GM23338 (cell line): ENCODE measurements around the gene DLG2. TPM values are rescaled to one million over a fixed set of nuclear protein-coding genes. Genes with fewer than 3 reads are reported as not detected.

Experiments used
- ATAC-seq: fragments of 200-7000 bp; cut with Tn5 transposase; 3 replicates; pipeline ENCODE4 v1.9.1; 2020
- DNase-seq: peaks from one replicate; pipeline ENCODE4 v3.0.0-alpha.2; 2015; ENCODE audit warnings: low spot score
- H2AFZ ChIP-seq: fragments of 200-600 bp; sonication (generic); 2 replicates; pipeline ENCODE4 v1.8.0; 2016; ENCODE audit warnings: antibody characterized with exemption, mild to moderate bottlenecking, moderate library complexity
- H3F3A ChIP-seq: fragments of 200-600 bp; sonication (generic); replicated peaks from 2 replicates; pipeline ENCODE4 v1.8.0; 2017; ENCODE audit warnings: antibody characterized with exemption, mixed run types, low read depth
- H3K27ac ChIP-seq: fragments of 200-600 bp; sonication (generic); 2 replicates; pipeline ENCODE4 v1.6.1; 2016; ENCODE audit warnings: low read depth
- H3K27me3 ChIP-seq: fragments of 200-600 bp; sonication (generic); 2 replicates; pipeline ENCODE4 v1.8.0; 2016; ENCODE audit warnings: mild to moderate bottlenecking, mixed run types, moderate library complexity; ENCODE audit not compliant: insufficient read depth
- H3K36me3 ChIP-seq: fragments of 200-600 bp; sonication (generic); 2 replicates; pipeline ENCODE4 v1.8.0; 2016; ENCODE audit warnings: mild to moderate bottlenecking; ENCODE audit not compliant: insufficient read depth
- H3K4me1 ChIP-seq: fragments of 200-600 bp; sonication (generic); 2 replicates; pipeline ENCODE4 v1.8.0; 2016; ENCODE audit warnings: mild to moderate bottlenecking, moderate library complexity; ENCODE audit not compliant: insufficient read depth
- H3K4me2 ChIP-seq: fragments of 200-600 bp; sonication (generic); 2 replicates; pipeline ENCODE4 v1.7.1; 2017; ENCODE audit warnings: mixed run types
- H3K4me3 ChIP-seq: fragments of 200-600 bp; sonication (generic); 2 replicates; pipeline ENCODE4 v1.6.1; 2016; ENCODE audit warnings: mixed run types
- H3K79me2 ChIP-seq: fragments of 200-600 bp; sonication (generic); replicated peaks from 2 replicates; pipeline ENCODE4 v1.8.0; 2017; ENCODE audit warnings: mild to moderate bottlenecking; ENCODE audit not compliant: insufficient read depth
- H3K9me2 ChIP-seq: fragments of 200-600 bp; sonication (generic); 2 replicates; pipeline ENCODE4 v1.8.0; 2017; ENCODE audit not compliant: insufficient read depth
- H4K20me1 ChIP-seq: fragments of 200-600 bp; sonication (generic); replicated peaks from 2 replicates; pipeline ENCODE4 v1.8.0; 2017; ENCODE audit warnings: mild to moderate bottlenecking; ENCODE audit not compliant: insufficient read depth
- H3K27ac Mint-ChIP-seq: 2 replicates; pipeline ENCODE4 v1.8.0; 2020; ENCODE audit warnings: inconsistent platforms, mild to moderate bottlenecking, moderate library complexity, mixed read lengths
- H3K27me3 Mint-ChIP-seq: 3 replicates; pipeline ENCODE4 v1.8.0; 2022; ENCODE audit warnings: low read depth, mild to moderate bottlenecking, moderate library complexity, mixed read lengths, inconsistent platforms; ENCODE audit not compliant: insufficient read depth, poor library complexity
- H3K36me3 Mint-ChIP-seq: 3 replicates; pipeline ENCODE4 v1.8.0; 2021; ENCODE audit warnings: low read depth, mild to moderate bottlenecking, inconsistent platforms, moderate library complexity, mixed read lengths
- H3K4me1 Mint-ChIP-seq: 3 replicates; pipeline ENCODE4 v1.8.0; 2020; ENCODE audit warnings: mild to moderate bottlenecking, inconsistent platforms, mixed read lengths
- H3K4me3 Mint-ChIP-seq: 3 replicates; pipeline ENCODE4 v1.8.0; 2021; ENCODE audit warnings: moderate library complexity, mild to moderate bottlenecking, inconsistent platforms, mixed read lengths
- H3K9me3 Mint-ChIP-seq: 3 replicates; pipeline ENCODE4 v1.8.0; 2020; ENCODE audit warnings: moderate library complexity, mild to moderate bottlenecking, inconsistent platforms, mixed read lengths
- CREB1 ChIP-seq: fragments of 250-450 bp; sonication (Bioruptor Pico); IDR thresholded peaks from 2 replicates; pipeline ENCODE4 v1.5.0; 2020; ENCODE audit warnings: low read depth, mild to moderate bottlenecking, moderate library complexity
- ETS1 ChIP-seq: IDR thresholded peaks from 2 replicates; pipeline ENCODE4 v1.6.1; 2016; ENCODE audit warnings: antibody characterized with exemption
- EZH2 ChIP-seq: fragments of 200-600 bp; sonication (generic); IDR thresholded peaks from one replicate; pipeline ENCODE4 v1.8.0; 2017; ENCODE audit warnings: antibody characterized with exemption, mild to moderate bottlenecking, low read depth; ENCODE audit not compliant: unreplicated experiment
- EZH2phosphoT487 ChIP-seq: fragments of 200-600 bp; sonication (generic); IDR thresholded peaks from one replicate; pipeline ENCODE4 v1.8.1; 2018; ENCODE audit warnings: antibody characterized with exemption; ENCODE audit not compliant: unreplicated experiment
- JUNB ChIP-seq: IDR thresholded peaks from one replicate; pipeline ENCODE4 v1.6.1; 2016; ENCODE audit warnings: antibody characterized with exemption; ENCODE audit not compliant: unreplicated experiment
- NANOG ChIP-seq: IDR thresholded peaks from 2 replicates; pipeline ENCODE4 v1.6.1; 2016; ENCODE audit warnings: antibody characterized with exemption, borderline replicate concordance
- POLR2AphosphoS5 ChIP-seq: IDR thresholded peaks from 2 replicates; pipeline ENCODE4 v1.6.1; 2016; ENCODE audit warnings: antibody characterized with exemption, low read depth
- REST ChIP-seq: IDR thresholded peaks from one replicate; pipeline ENCODE4 v1.6.1; 2018; ENCODE audit warnings: antibody characterized with exemption; ENCODE audit not compliant: unreplicated experiment
- STAT1 ChIP-seq: IDR thresholded peaks from one replicate; pipeline ENCODE4 v1.6.1; 2016; ENCODE audit warnings: antibody characterized with exemption; ENCODE audit not compliant: unreplicated experiment
- ZNF114 ChIP-seq: fragments of 250-450 bp; sonication (Bioruptor Pico); IDR thresholded peaks from 2 replicates; pipeline ENCODE4 v1.5.0; 2020; ENCODE audit warnings: mild to moderate bottlenecking, moderate library complexity
- ZNF331 ChIP-seq: fragments of 250-450 bp; sonication (Bioruptor Pico); IDR thresholded peaks from 2 replicates; pipeline ENCODE4 v1.5.0; 2020; ENCODE audit warnings: low read depth, mild to moderate bottlenecking, moderate library complexity
- polyA plus RNA-seq: library from polyadenylated mRNA; unstranded; fragments of >200 nt; fragmentation: Nextera tagmentation; extraction: Ambion mirVana; gene quantifications from 2 replicates; pipeline ENCODE4 v1.2.1, GENCODE V29; 2016
- total RNA-seq: library from RNA; depleted of rRNA; stranded (reverse); fragments of >200 nt; shearing (Covaris generic); gene quantifications from 2 replicates; pipeline ENCODE4 v1.2.3, GENCODE V29; 2014
- TF ChIP-seq, protein P1 (sequence below), 2 experiments: fragments of 200-600 bp in 1 of 2; sonication (generic) in 1 of 2; conservative IDR thresholded peaks; 2 replicates each; pipeline versions ENCODE4 v1.5.1 to v1.6.1; 2016 to 2017; ENCODE audit warnings: antibody characterized with exemption in 2 of 2, low read depth in 2 of 2, mild to moderate bottlenecking in 2 of 2, moderate library complexity in 1 of 2
- TF ChIP-seq, protein P2 (sequence below): fragments of 250-450 bp; sonication (Bioruptor Pico); IDR thresholded peaks from 2 replicates; pipeline ENCODE4 v1.5.0; 2020; ENCODE audit warnings: mild to moderate bottlenecking, moderate library complexity

The DLG2 gene
- total and polyA plus RNA-seq, 2 experiments from 2014 or later: 19.8 to 21.5 TPM

GRCh38 chr11:84819128-84819527 is 808.0 kb downstream of the DLG2 start:
- Histone ChIP-seq H3K4me1 (no peaks in the 10 kb centered on the region), H3K4me2 (no peak overlapping the region), H3K79me2 (no peaks in the 10 kb centered on the region), H3K9me2 (no peaks in the 10 kb centered on the region), H3F3A (no peaks in the 10 kb centered on the region), H2AFZ (no peak overlapping the region), H3K4me3 (no peak overlapping the region), H3K27ac (no peak overlapping the region), H3K36me3 (no peaks in the 10 kb centered on the region), H4K20me1 (no peaks in the 10 kb centered on the region), H3K27me3 (no peaks in the 10 kb centered on the region)
- Mint-ChIP-seq H3K27me3 (no peaks in the 10 kb centered on the region), H3K4me1 (peaks cover 7% of the 10 kb centered on the region; the same call in 2 of the 3 replicates), H3K4me3 (no peak overlapping the region), H3K27ac (0 out of 2 replicates have a peak overlapping the region, but pooled peaks have one; percentile 29), H3K36me3 (no peaks in the 10 kb centered on the region), H3K9me3 (no peaks in the 10 kb centered on the region)
- TF ChIP-seq, protein P1, sequence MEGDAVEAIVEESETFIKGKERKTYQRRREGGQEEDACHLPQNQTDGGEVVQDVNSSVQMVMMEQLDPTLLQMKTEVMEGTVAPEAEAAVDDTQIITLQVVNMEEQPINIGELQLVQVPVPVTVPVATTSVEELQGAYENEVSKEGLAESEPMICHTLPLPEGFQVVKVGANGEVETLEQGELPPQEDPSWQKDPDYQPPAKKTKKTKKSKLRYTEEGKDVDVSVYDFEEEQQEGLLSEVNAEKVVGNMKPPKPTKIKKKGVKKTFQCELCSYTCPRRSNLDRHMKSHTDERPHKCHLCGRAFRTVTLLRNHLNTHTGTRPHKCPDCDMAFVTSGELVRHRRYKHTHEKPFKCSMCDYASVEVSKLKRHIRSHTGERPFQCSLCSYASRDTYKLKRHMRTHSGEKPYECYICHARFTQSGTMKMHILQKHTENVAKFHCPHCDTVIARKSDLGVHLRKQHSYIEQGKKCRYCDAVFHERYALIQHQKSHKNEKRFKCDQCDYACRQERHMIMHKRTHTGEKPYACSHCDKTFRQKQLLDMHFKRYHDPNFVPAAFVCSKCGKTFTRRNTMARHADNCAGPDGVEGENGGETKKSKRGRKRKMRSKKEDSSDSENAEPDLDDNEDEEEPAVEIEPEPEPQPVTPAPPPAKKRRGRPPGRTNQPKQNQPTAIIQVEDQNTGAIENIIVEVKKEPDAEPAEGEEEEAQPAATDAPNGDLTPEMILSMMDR (conservative IDR thresholded peaks at IDR 0.05; ENCODE audit: low read depth in 2 of 2): no peak
- no peak for TF ChIP-seq ZNF331 (CRISPR knock-in tag)
- no peak for TF ChIP-seq EZH2
- no peak for TF ChIP-seq STAT1
- no peak for TF ChIP-seq ETS1
- no peak for TF ChIP-seq ZNF114 (CRISPR knock-in tag)
- no peak for TF ChIP-seq POLR2AphosphoS5
- TF ChIP-seq, protein P2, sequence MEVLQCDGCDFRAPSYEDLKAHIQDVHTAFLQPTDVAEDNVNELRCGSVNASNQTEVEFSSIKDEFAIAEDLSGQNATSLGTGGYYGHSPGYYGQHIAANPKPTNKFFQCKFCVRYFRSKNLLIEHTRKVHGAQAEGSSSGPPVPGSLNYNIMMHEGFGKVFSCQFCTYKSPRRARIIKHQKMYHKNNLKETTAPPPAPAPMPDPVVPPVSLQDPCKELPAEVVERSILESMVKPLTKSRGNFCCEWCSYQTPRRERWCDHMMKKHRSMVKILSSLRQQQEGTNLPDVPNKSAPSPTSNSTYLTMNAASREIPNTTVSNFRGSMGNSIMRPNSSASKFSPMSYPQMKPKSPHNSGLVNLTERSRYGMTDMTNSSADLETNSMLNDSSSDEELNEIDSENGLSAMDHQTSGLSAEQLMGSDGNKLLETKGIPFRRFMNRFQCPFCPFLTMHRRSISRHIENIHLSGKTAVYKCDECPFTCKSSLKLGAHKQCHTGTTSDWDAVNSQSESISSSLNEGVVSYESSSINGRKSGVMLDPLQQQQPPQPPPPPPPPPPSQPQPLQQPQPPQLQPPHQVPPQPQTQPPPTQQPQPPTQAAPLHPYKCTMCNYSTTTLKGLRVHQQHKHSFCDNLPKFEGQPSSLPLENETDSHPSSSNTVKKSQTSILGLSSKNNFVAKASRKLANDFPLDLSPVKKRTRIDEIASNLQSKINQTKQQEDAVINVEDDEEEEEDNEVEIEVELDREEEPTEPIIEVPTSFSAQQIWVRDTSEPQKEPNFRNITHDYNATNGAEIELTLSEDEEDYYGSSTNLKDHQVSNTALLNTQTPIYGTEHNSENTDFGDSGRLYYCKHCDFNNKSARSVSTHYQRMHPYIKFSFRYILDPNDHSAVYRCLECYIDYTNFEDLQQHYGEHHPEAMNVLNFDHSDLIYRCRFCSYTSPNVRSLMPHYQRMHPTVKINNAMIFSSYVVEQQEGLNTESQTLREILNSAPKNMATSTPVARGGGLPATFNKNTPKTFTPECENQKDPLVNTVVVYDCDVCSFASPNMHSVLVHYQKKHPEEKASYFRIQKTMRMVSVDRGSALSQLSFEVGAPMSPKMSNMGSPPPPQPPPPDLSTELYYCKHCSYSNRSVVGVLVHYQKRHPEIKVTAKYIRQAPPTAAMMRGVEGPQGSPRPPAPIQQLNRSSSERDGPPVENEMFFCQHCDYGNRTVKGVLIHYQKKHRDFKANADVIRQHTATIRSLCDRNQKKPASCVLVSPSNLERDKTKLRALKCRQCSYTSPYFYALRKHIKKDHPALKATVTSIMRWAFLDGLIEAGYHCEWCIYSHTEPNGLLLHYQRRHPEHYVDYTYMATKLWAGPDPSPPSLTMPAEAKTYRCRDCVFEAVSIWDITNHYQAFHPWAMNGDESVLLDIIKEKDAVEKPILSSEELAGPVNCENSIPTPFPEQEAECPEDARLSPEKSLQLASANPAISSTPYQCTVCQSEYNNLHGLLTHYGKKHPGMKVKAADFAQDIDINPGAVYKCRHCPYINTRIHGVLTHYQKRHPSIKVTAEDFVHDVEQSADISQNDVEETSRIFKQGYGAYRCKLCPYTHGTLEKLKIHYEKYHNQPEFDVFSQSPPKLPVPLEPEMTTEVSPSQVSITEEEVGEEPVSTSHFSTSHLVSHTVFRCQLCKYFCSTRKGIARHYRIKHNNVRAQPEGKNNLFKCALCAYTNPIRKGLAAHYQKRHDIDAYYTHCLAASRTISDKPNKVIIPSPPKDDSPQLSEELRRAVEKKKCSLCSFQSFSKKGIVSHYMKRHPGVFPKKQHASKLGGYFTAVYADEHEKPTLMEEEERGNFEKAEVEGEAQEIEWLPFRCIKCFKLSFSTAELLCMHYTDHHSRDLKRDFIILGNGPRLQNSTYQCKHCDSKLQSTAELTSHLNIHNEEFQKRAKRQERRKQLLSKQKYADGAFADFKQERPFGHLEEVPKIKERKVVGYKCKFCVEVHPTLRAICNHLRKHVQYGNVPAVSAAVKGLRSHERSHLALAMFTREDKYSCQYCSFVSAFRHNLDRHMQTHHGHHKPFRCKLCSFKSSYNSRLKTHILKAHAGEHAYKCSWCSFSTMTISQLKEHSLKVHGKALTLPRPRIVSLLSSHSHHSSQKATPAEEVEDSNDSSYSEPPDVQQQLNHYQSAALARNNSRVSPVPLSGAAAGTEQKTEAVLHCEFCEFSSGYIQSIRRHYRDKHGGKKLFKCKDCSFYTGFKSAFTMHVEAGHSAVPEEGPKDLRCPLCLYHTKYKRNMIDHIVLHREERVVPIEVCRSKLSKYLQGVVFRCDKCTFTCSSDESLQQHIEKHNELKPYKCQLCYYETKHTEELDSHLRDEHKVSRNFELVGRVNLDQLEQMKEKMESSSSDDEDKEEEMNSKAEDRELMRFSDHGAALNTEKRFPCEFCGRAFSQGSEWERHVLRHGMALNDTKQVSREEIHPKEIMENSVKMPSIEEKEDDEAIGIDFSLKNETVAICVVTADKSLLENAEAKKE (CRISPR knock-in tag): no peak
- TF ChIP-seq REST: no peak
- no peak for TF ChIP-seq CREB1 (CRISPR knock-in tag)
- TF ChIP-seq EZH2phosphoT487: no peak
- no peak for TF ChIP-seq JUNB
- TF ChIP-seq NANOG: no peak
- ATAC-seq (no peak), DNase-seq (no peak)
